GM19397 (cell line): ENCODE results near the gene C1orf53.

Experiments used
- ATAC-seq: cut with Tn5 transposase; IDR thresholded peaks from one replicate; pipeline ENCODE4 v1.9.1; 2021; ENCODE audit warnings: mild to moderate bottlenecking, moderate library complexity; ENCODE audit not compliant: unreplicated experiment

The C1orf53 gene

DNA sequence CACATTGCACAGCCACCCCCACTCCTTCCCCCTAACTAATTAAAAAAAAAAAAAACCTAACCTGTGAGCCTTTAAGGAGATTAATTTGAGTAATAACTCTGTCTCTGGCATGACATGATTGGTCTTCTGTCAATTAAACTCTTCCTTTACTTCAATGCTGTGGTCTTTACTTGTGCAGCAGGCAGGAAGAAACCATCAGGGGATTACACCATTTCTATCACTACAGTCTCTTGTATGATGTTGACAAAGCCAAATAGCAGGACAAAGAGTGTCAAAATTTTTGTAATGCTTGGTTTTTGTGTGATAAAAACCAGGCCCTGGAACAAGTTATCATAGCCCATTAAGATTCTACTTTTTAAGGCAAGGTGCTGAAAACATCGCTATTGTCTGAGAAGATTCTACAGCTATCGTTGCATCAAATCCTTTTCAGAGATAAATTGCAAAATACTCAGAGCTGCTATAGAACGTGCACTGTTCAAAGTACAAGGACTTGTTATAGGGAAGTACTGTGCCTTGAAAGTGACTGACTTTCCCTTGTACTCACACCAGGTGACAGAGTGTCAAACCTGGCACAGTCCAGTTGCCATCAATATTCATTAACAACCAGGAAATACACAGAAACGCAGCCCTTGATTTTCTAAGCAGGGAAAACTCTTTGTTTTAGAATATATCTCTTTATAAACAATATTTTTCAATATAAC lies 52.4 kb downstream of the C1orf53 start:
- ATAC-seq, result no peak

- ATAC-seq, result no peak
Measured at GRCh38 chr1:197955486-197956394, 53.3 kb downstream of the C1orf53 start.
